GM12874 (cell line): ENCODE results near the gene ATG9B.

ENCODE experiments used
- CTCF ChIP-seq: IDR thresholded peaks from 2 replicates; pipeline ENCODE4 v1.5.1; 2011; ENCODE audit warnings: low read depth, mild to moderate bottlenecking, control low read depth, low read length, moderate library complexity; ENCODE audit not compliant: insufficient read depth

Gene ATG9B

DNA sequence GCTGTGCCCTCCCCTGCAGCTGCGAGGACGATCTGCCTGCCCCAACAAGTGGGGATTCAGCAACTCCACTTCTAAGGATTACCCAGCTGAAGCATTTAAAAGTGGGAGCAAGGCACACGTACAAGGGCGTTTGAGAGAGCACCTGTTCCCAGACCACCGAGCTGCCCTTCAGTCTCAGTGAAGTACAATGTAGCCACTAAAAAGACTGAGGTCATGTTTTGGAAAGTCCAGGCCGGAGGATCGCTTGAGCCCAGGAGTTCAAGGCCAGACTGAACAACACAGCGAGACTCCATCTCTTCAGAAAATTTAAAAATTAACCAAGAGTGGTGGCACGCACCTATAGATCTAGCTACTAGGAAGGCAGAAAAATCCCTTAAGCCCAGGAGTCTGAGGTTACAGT, 18.7 kb downstream of the ATG9B start:
- TF ChIP-seq CTCF, result no peak

DNA sequence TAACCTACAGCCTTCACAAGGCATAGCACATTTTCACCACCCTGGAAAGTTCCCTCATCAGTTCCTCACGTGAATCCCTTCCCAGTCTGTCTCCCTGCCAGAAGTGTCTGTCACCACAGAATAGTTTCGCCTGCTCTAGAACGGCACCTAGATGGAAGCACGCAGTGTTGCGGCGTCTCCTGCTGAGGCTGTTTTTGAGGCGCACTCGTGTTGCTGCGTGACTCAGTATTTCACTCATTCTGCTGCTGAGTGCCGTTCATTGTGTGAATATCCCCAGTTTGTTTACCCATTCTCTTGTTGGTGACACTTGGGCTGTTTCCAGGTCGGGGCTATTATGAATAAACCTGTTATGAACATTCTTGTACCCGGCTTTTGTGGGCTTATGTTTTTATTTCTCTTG, 20.7 kb downstream of the ATG9B start:
- no peak for TF ChIP-seq CTCF

- TF ChIP-seq CTCF, result no peak
Observed at GRCh38 chr7:151001546-151001945, 22.7 kb downstream of the ATG9B start.

DNA sequence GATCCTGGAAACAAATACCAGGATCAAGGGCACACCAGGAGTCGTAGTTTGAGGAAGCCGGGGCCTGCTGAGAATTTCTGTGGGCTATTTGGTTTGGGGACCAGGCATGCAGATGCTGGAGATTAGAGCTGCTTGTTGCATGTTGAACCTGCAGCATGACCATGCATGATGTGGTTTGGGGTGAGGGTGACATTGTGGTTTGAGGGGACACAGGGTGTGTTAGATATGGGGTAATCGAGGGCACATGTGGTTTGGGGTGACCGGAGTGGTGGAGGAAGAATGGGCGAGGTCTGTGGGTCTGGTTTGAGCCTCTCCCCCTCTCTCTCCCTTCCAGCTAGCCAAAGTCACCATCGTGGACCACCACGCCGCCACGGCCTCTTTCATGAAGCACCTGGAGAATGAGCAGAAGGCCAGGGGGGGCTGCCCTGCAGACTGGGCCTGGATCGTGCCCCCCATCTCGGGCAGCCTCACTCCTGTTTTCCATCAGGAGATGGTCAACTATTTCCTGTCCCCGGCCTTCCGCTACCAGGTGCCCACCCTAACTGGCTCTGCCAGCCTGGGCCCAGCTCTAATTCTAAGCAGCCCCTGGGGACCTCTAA, 23.3 kb downstream of the ATG9B start:
- TF ChIP-seq CTCF, result no peak

GRCh38 chr7:150999497-151000230, 24.6 kb downstream of the ATG9B start:
- no peak for TF ChIP-seq CTCF

DNA sequence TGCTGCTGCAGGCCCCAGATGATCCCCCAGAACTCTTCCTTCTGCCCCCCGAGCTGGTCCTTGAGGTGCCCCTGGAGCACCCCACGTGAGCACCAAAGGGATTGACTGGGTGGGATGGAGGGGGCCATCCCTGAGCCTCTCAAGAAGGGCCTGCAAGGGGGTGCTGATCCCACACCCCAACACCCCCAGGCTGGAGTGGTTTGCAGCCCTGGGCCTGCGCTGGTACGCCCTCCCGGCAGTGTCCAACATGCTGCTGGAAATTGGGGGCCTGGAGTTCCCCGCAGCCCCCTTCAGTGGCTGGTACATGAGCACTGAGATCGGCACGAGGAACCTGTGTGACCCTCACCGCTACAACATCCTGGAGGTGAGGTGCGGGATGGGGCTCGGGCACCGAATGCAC, 25.3 kb downstream of the ATG9B start:
- TF ChIP-seq CTCF, result no peak

GRCh38 chr7:150998341-150998740, 26.0 kb downstream of the ATG9B start:
- TF ChIP-seq CTCF, result no peak
